Measurements from ENCODE around the gene MOB1B.
"Not testable (repeated sequence)": the region's sequence is repeated elsewhere in the genome, so short reads cannot be mapped to it uniquely, and the experiment has no call there.

MOB1B gene

GRCh38 chr4:71027611-71028010, 125.4 kb downstream of the MOB1B start:
- H3K36me3 Mint-ChIP-seq (ENCODE audit: low read depth) = peaks cover 64% of the 10 kb centered on the region
- no peaks in the 10 kb centered on the region for H3K9me3 Mint-ChIP-seq

GRCh38 chr4:71029504-71029903, 127.3 kb downstream of the MOB1B start:
- no peak overlapping the region for H3K27ac Mint-ChIP-seq

More at GRCh38 chr4:71027611-71028010, 125.4 kb downstream of the MOB1B start:
- no peak overlapping the region for H3K4me3 Mint-ChIP-seq
- no peaks in the 10 kb centered on the region for H3K27me3 Mint-ChIP-seq
- no peak for DNase-seq
- H3K4me1 Mint-ChIP-seq (ENCODE audit: low read depth) = peaks cover 8% of the 10 kb centered on the region
- H3K27ac Mint-ChIP-seq = no peak overlapping the region

GRCh38 chr4:71032106-71032505, 129.9 kb downstream of the MOB1B start:
- not testable (repeated sequence) for H3K9me3 Mint-ChIP-seq; H3K4me1 Mint-ChIP-seq (ENCODE audit: low read depth); DNase-seq; H3K27ac Mint-ChIP-seq; H3K4me3 Mint-ChIP-seq; H3K27me3 Mint-ChIP-seq
- H3K36me3 Mint-ChIP-seq (ENCODE audit: low read depth) = peaks cover 31% of the 10 kb centered on the region

More at GRCh38 chr4:71029504-71029903, 127.3 kb downstream of the MOB1B start:
- Mint-ChIP-seq H3K36me3 (ENCODE audit: low read depth) (peaks cover 47% of the 10 kb centered on the region), H3K27me3 (no peaks in the 10 kb centered on the region), H3K4me3 (no peak overlapping the region), H3K4me1 (ENCODE audit: low read depth) (peaks cover 4% of the 10 kb centered on the region), H3K9me3 (no peaks in the 10 kb centered on the region)
- no peak for DNase-seq

All from activated T-cell treated with anti-CD3 and anti-CD28 coated beads, Interleukin-2, amount 50 U/mL, for 24 hours (primary cell).